BJ (cell line): Measurements from ENCODE around the gene MAT2A. TPM values are rescaled to one million over a fixed set of nuclear protein-coding genes. Genes with fewer than 3 reads are reported as not detected.
A peak's percentile ranks its signal among the peaks of the same experiment; 100 is the strongest.
"Not testable (repeated sequence)": the region's sequence is repeated elsewhere in the genome, so short reads cannot be mapped to it uniquely, and the experiment has no call there.

Experiments used
- CTCF ChIA-PET: fragments of 350-600 bp; formaldehyde crosslinking; extraction: SDS; loops from one replicate; lab custom pipeline; 2021; ENCODE audit warnings: antibody characterized with exemption, inconsistent platforms; lab: Yijun Ruan, JAX
- POLR2A ChIA-PET: fragments of 300-600 bp; sonication (Branson Sonifier 250); formaldehyde crosslinking; extraction: SDS; loops from one replicate; lab custom pipeline; 2021; ENCODE audit warnings: antibody characterized with exemption; lab: Charles Lee
- DNase-seq: peaks from one replicate; pipeline ENCODE4 v3.0.0-alpha.2; 2011; ENCODE audit warnings: low read depth
- H3K27me3 ChIP-seq: 2 replicates; pipeline ENCODE4 v1.6.0; 2011; ENCODE audit warnings: low read length; ENCODE audit not compliant: control insufficient read depth, insufficient read depth
- H3K36me3 ChIP-seq: 2 replicates; pipeline ENCODE4 v1.5.1; 2011; ENCODE audit warnings: low read length; ENCODE audit not compliant: control insufficient read depth, insufficient read depth
- H3K4me3 ChIP-seq: 2 replicates; pipeline ENCODE4 v1.5.1; 2011; ENCODE audit warnings: low read depth, mild to moderate bottlenecking, control low read depth, low read length
- CTCF ChIP-seq: IDR thresholded peaks from 2 replicates; pipeline ENCODE4 v1.5.1; 2011; ENCODE audit warnings: low read depth, mild to moderate bottlenecking, control low read depth, inconsistent platforms, low read length, moderate library complexity; ENCODE audit not compliant: insufficient read depth
- polyA plus RNA-seq: library from polyadenylated mRNA; depleted of rRNA; stranded (reverse); fragments of >200 nt; gene quantifications from 2 replicates; pipeline ENCODE4 v1.2.3, GENCODE V29; 2011

Gene MAT2A
- polyA plus RNA-seq, 1 experiment, result 302 TPM

- no peak for TF ChIP-seq CTCF
- CTCF ChIA-PET, result interaction anchor here (0.6 to 19.5 kb wide), 5 partner anchors 10 to 562 kb away, joined by 3 to 460 read pairs (median 3); partner anchors contain the start of gene SH2D6
- peaks cover 12% of the 10 kb centered on the region for H3K36me3 ChIP-seq
Measured at GRCh38 chr2:85541262-85541661, 2.3 kb downstream of the MAT2A start.

GRCh38 chr2:85541753-85542457 lies 2.9 kb downstream of the MAT2A start:
- Histone ChIP-seq H3K27me3 (no peaks in the 10 kb centered on the region), H3K4me3 (peak overlapping the region; percentile 98), H3K36me3 (peaks cover 12% of the 10 kb centered on the region)
- ChIA-PET CTCF (interaction anchor here (0.8 to 19.5 kb wide), 4 partner anchors 9 to 115 kb away, joined by 3 to 460 read pairs (median 40); partner anchors contain the start of gene SH2D6), POLR2A (no interaction called here)
- DNase-seq, result no peak
- TF ChIP-seq CTCF, result no peak

More at GRCh38 chr2:85541262-85541661, 2.3 kb downstream of the MAT2A start:
- DNase-seq, result no peak
- POLR2A ChIA-PET, result interaction anchor here (0.5 kb wide), 1 partner anchor 112 kb away, joined by 17 read pairs; no protein-coding TSS in a partner anchor
- peak overlapping the region; percentile 98 for H3K4me3 ChIP-seq
- H3K27me3 ChIP-seq, result no peaks in the 10 kb centered on the region

- Histone ChIP-seq H3K4me3 (no peak overlapping the region), H3K27me3 (no peaks in the 10 kb centered on the region), H3K36me3 (peaks cover 12% of the 10 kb centered on the region)
- CTCF ChIA-PET, result interaction anchor here (7.8 to 19.5 kb wide), 2 partner anchors 8 to 116 kb away, joined by 77 to 460 read pairs; partner anchors contain the start of gene SH2D6
- POLR2A ChIA-PET, result no interaction called here
- no peak for DNase-seq
- no peak for TF ChIP-seq CTCF
Measured at GRCh38 chr2:85542777-85543176, 3.8 kb downstream of the MAT2A start.

- not testable (repeated sequence) for H3K27me3 ChIP-seq, DNase-seq, H3K4me3 ChIP-seq
- peaks cover 12% of the 10 kb centered on the region for H3K36me3 ChIP-seq
- POLR2A ChIA-PET, result interaction anchor here (0.7 kb wide), 1 partner anchor 107 kb away, joined by 3 read pairs; no protein-coding TSS in a partner anchor
- CTCF ChIA-PET, result interaction anchor here (1.1 to 19.5 kb wide), 2 partner anchors 118 to 153 kb away, joined by 3 to 460 read pairs; partner anchors contain the start of gene SH2D6
Measured at GRCh38 chr2:85544254-85544691, 5.3 kb downstream of the MAT2A start.

GRCh38 chr2:85544915-85545779 lies 6.2 kb downstream of the MAT2A start:
- POLR2A ChIA-PET, result interaction anchor here (0.7 kb wide), 1 partner anchor 108 kb away, joined by 3 read pairs; no protein-coding TSS in a partner anchor
- peaks cover 12% of the 10 kb centered on the region for H3K36me3 ChIP-seq
- CTCF ChIA-PET, result interaction anchor here (1.1 to 19.5 kb wide), 2 partner anchors 119 to 154 kb away, joined by 3 to 460 read pairs; partner anchors contain the start of gene SH2D6
- not testable (repeated sequence) for DNase-seq, H3K4me3 ChIP-seq, H3K27me3 ChIP-seq
